ENCODE measurements around the gene DAO.

DAO gene

DNA sequence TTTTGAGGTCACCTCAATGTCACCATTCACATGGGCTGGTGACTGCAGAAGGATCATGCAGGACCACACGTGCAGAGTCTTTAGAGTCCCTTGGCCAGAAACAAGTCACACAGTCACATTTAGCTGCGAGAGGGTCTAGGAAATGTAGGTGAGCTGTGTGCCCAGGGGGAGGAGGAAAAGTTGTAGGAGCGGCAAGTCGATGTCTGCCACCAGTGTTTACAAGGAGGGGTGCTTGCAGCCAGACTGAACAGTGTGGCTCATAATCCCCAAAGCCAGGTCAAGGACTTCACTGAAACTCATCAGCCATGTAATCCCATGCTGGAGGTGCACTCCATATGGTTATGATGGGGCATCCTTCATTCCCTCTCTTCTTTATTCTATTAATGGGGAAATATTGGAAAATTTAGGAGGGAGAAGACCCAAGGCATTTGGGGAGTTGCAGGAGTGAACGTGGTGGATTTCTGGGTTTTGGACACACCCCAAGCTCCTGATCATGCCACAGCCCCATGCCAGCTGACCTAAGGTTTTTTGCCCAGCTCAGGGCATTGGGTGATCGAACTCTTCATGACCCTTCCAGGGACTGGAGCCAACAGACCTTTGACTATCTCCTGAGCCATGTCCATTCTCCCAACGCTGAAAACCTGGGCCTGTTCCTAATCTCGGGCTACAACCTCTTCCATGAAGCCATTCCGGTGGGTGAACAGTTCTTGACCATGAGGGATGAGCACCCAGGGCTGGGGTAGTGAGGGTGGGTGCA is 7.2 kb downstream of the DAO start:
- ChIA-PET CTCF (no interaction called here), POLR2A (ENCODE audit: low non-redundant PET) (interaction anchor here (0.5 kb wide), 1 partner anchor 106 kb away, joined by 7 read pairs; no protein-coding TSS in a partner anchor)
- no peak for DNase-seq (ENCODE audit: low spot score)
- H3K27ac ChIP-seq, result no peak overlapping the region
- TF ChIP-seq, protein P1, sequence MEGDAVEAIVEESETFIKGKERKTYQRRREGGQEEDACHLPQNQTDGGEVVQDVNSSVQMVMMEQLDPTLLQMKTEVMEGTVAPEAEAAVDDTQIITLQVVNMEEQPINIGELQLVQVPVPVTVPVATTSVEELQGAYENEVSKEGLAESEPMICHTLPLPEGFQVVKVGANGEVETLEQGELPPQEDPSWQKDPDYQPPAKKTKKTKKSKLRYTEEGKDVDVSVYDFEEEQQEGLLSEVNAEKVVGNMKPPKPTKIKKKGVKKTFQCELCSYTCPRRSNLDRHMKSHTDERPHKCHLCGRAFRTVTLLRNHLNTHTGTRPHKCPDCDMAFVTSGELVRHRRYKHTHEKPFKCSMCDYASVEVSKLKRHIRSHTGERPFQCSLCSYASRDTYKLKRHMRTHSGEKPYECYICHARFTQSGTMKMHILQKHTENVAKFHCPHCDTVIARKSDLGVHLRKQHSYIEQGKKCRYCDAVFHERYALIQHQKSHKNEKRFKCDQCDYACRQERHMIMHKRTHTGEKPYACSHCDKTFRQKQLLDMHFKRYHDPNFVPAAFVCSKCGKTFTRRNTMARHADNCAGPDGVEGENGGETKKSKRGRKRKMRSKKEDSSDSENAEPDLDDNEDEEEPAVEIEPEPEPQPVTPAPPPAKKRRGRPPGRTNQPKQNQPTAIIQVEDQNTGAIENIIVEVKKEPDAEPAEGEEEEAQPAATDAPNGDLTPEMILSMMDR (conservative IDR thresholded peaks at IDR 0.05; ENCODE audit: low read depth), result no peak

DNA sequence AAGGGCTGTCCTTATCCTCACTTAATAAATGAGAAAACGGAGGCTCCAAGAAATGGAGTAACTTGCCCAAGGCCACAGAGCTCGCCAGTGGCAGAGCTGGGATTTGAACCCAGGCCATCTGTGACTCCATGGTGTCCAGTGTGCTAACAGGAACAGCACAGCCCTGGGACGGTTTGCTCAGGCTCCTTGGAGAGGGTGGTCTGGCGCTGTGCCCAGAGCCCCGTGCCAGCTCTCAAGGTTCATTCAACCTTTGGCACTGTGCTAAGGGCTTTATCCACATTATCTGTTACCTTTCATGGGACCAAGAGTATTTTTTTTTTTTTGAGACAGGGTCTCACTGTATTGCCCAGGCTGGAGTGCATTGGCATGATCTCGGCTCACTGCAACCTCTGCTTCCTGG is 8.1 kb downstream of the DAO start:
- DNase-seq (ENCODE audit: low spot score), result no peak
- TF ChIP-seq, protein P1 (conservative IDR thresholded peaks at IDR 0.05; ENCODE audit: low read depth), result no peak
- POLR2A ChIA-PET (ENCODE audit: low non-redundant PET), result no interaction called here
- no peak overlapping the region for H3K27ac ChIP-seq
- CTCF ChIA-PET, result no interaction called here

DNA sequence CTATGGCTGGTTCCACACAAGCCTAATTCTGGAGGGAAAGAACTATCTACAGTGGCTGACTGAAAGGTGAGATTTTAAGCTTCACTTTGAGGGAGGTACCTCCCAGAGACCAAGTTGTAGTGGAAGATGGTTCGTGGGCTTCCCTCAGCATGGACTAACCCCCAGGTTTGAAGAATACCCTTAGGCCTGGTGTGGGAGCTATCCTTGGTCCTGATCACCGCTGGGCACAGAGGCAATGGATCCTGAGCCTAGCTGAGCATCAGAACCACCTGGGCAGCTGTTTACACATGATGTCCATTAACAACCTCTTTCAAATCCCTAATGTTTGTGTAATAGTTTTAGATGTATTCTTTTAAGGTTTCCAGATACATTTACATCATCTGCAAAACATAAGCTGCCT is 10.3 kb downstream of the DAO start:
- H3K27ac ChIP-seq, result no peak overlapping the region
- POLR2A ChIA-PET (ENCODE audit: low non-redundant PET), result no interaction called here
- peak; percentile 31 for DNase-seq (ENCODE audit: low spot score)
- CTCF ChIA-PET, result no interaction called here
- TF ChIP-seq, protein P1 (conservative IDR thresholded peaks at IDR 0.05; ENCODE audit: low read depth), result no peak

DNA sequence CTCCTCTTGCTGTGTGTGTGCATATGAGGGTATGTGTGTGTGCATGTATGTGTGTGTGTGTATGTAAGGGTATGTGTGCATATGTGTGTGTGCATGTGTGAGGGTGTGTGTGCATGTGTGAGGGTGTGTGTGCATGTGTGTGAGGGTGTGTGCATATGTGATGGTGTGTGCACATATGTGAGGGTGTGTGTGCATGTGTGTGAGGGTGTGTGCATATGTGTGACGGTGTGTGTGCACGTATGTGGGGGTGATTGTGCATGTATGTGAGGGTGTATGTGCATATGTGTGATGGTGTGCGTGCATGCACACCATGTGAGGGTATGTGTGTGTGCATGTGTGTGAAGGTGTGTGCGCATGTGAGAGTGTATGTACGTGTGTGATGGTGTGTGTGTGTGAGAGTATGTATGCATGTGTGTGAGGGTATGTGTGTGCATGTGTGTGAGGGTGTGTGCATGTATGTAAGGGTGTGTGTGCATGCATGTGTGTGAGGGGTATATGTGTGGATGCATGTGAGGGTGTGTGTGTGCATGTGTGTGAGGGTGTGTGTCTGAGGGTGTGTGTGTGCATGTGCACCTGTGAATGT is 15.4 kb downstream of the DAO start:
- TF ChIP-seq, protein P1 (conservative IDR thresholded peaks at IDR 0.05; ENCODE audit: low read depth), result no peak
- no peak for DNase-seq (ENCODE audit: low spot score)
- CTCF ChIA-PET, result interaction anchor here (0.9 kb wide), 1 partner anchor 11 kb away, joined by 3 read pairs; no protein-coding TSS in a partner anchor
- H3K27ac ChIP-seq, result no peak overlapping the region
- POLR2A ChIA-PET (ENCODE audit: low non-redundant PET), result no interaction called here

DNA sequence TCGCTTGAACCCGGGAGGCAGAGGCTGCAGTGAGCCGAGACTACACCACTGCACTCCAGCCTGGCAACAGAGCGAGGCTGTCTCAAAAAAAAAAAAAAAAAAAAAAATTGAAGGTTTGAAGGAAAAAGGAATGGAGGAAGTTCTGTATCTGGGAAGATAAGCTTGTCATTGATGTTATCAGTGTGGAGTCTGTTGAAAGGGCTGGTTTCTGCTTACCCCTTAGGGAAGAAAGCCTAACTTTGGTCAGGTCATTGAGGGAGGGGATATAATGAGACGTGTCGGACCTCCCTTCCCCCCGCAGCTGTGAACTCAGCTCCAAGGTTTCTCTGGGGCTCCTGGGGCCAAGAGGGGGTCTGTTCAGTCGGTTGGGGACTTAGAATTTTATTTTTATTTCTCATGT is 16.4 kb downstream of the DAO start:
- no peak overlapping the region for H3K27ac ChIP-seq
- TF ChIP-seq, protein P1 (conservative IDR thresholded peaks at IDR 0.05; ENCODE audit: low read depth), result no peak
- CTCF ChIA-PET, result interaction anchor here (0.7 to 0.9 kb wide), 2 partner anchors 12 to 498 kb away, joined by 3 read pairs; no protein-coding TSS in a partner anchor
- POLR2A ChIA-PET (ENCODE audit: low non-redundant PET), result no interaction called here
- no peak for DNase-seq (ENCODE audit: low spot score)

DNA sequence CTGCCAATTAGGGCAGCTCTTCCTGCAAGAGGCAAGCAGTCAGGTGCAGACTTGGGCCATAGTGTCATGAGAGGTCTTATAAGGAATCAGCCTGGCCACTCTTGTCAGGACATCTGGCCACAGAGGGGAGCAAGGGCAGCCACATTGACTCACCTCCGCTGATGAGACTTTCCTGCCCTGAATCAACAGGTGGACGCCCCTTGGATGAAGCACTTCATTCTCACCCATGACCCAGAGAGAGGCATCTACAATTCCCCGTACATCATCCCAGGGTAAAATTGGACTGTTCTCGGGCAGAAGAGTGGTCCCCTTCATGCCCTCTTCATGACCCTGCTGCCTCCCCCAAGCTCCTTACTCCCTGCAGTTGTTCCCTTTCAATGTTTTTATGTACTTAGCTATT is 16.9 kb downstream of the DAO start:
- DNase-seq (ENCODE audit: low spot score), result no peak
- H3K27ac ChIP-seq, result no peak overlapping the region
- CTCF ChIA-PET, result interaction anchor here (0.7 kb wide), 1 partner anchor 497 kb away, joined by 3 read pairs; no protein-coding TSS in a partner anchor
- POLR2A ChIA-PET (ENCODE audit: low non-redundant PET), result no interaction called here
- TF ChIP-seq, protein P1 (conservative IDR thresholded peaks at IDR 0.05; ENCODE audit: low read depth), result no peak

Data from RWPE1 (cell line).